ENCODE results near the gene SERPINA3.
"Not testable (repeated sequence)": the region's sequence is repeated elsewhere in the genome, so short reads cannot be mapped to it uniquely, and the experiment has no call there.

The SERPINA3 gene

GRCh38 chr14:94584591-94585280 is 27.5 kb upstream of the SERPINA3 start:
- ATAC-seq (no peak), DNase-seq (no peak)

GRCh38 chr14:94586635-94587034 is 25.6 kb upstream of the SERPINA3 start:
- DNase-seq (no peak), ATAC-seq (no peak)

- DNase-seq (no peak), ATAC-seq (no peak)
These were observed 23.9 kb upstream of the SERPINA3 start for GRCh38 chr14:94588311-94588710.

GRCh38 chr14:94591073-94591472 is 21.1 kb upstream of the SERPINA3 start:
- ATAC-seq (no peak), DNase-seq (no peak)

GRCh38 chr14:94591871-94592270 is 20.3 kb upstream of the SERPINA3 start:
- no peak for ATAC-seq
- DNase-seq: no peak

GRCh38 chr14:94592457-94592856 is 19.7 kb upstream of the SERPINA3 start:
- ATAC-seq (no peak), DNase-seq (no peak)

- no peak for DNase-seq
- ATAC-seq: no peak
These were observed 18.8 kb upstream of the SERPINA3 start for GRCh38 chr14:94593376-94593748.

GRCh38 chr14:94593749-94594431 is 18.3 kb upstream of the SERPINA3 start:
- ATAC-seq (no peak), DNase-seq (no peak)

- ATAC-seq (no peak), DNase-seq (no peak)
These were observed 17.8 kb upstream of the SERPINA3 start for GRCh38 chr14:94594441-94594840.

- no peak for DNase-seq
- no peak for ATAC-seq
These were observed 16.3 kb upstream of the SERPINA3 start for GRCh38 chr14:94595912-94596311.

GRCh38 chr14:94596361-94596760 is 15.8 kb upstream of the SERPINA3 start:
- no peak for ATAC-seq

GRCh38 chr14:94597788-94598187 is 14.4 kb upstream of the SERPINA3 start:
- DNase-seq: no peak
- ATAC-seq: no peak

More at GRCh38 chr14:94596361-94596760, 15.8 kb upstream of the SERPINA3 start:
- DNase-seq: no peak

GRCh38 chr14:94598506-94598815 is 13.7 kb upstream of the SERPINA3 start:
- DNase-seq (no peak), ATAC-seq (no peak)

GRCh38 chr14:94598816-94599655 is 13.2 kb upstream of the SERPINA3 start:
- DNase-seq (no peak), ATAC-seq (no peak)

GRCh38 chr14:94599656-94600004 is 12.6 kb upstream of the SERPINA3 start:
- ATAC-seq (no peak), DNase-seq (no peak)

GRCh38 chr14:94600148-94600545 is 12.0 kb upstream of the SERPINA3 start:
- ATAC-seq (no peak), DNase-seq (no peak)

GRCh38 chr14:94601884-94602391 is 10.3 kb upstream of the SERPINA3 start:
- ATAC-seq (no peak), DNase-seq (no peak)

- no peak for DNase-seq
- ATAC-seq: no peak
These were observed 9.5 kb upstream of the SERPINA3 start for GRCh38 chr14:94602722-94603121.

- ATAC-seq (no peak), DNase-seq (no peak)
These were observed 6.8 kb upstream of the SERPINA3 start for GRCh38 chr14:94605361-94605760.

GRCh38 chr14:94608966-94609365 is 3.2 kb upstream of the SERPINA3 start:
- not testable (repeated sequence) for DNase-seq, ATAC-seq

- ATAC-seq (no peak), DNase-seq (no peak)
These were observed 1.0 kb upstream of the SERPINA3 start for GRCh38 chr14:94611179-94611578.

- DNase-seq (no peak), ATAC-seq (no peak)
These were observed 676 bp downstream of the SERPINA3 start for GRCh38 chr14:94612580-94613554.

All from stimulated activated naive CD8-positive, alpha-beta T cell treated with anti-CD3 and anti-CD28 coated beads, Interleukin-15, Interleukin-2, amounts not matched to agents 100 U/mL and 50 U/mL, for 24 hours (primary cell).